ENCODE results near the gene PCDHB16. TPM values are rescaled to one million over a fixed set of nuclear protein-coding genes. Genes with fewer than 3 reads are reported as not detected.
"Not testable (repeated sequence)": the region's sequence is repeated elsewhere in the genome, so short reads cannot be mapped to it uniquely, and the experiment has no call there.

PCDHB16 gene
- total and polyA plus RNA-seq, 4 donors: 0.09 to 0.31 (median 0.15) TPM

DNA sequence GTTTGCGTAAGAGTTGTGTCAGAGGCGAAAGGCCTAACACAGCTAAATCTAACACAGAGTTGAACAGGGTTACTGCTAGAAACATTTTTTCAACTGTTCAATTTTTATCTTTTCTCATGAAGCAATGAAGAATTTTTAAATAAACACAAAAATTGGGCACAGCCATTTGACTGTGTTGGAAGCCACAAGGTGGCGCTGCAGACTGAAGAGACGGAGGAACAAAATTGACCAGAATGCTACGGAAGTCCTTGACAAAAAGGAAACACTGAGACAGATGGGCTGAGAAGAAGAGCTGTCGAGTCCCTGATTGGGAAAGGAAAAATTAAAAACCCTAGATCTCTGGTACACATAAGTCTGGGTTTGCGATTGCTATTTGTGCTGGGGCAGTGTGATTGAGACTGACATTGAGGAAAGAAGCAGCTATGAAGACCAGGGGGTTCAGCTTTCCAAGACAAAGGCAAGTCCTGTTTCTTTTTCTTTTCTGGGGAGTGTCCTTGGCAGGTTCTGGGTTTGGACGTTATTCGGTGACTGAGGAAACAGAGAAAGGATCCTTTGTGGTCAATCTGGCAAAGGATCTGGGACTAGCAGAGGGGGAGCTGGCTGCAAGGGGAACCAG lies 4.8 kb downstream of the PCDHB16 start, which contains the start of gene PCDHB9:
Gene PCDHB9, plus strand, starts transcription at position 265 of the 616 bp plus-strand sequence. Its CDS starts 158 bp downstream, at position 423.
- Histone ChIP-seq H3K27ac (ENCODE audit: low read depth in 1 of 2, low read length in 2 of 2) (no peak within 1 kb of the TSS), H3K9me3 (ENCODE audit: control insufficient read depth in 4 of 4, low read length in 3 of 4) (peaks cover 15 to 37% (median 25%) of the 10 kb centered on the region in 4 donors), H3K4me1 (ENCODE audit: control insufficient read depth in 4 of 4, insufficient read depth in 4 of 4, low read length in 3 of 4) (no peaks in the 10 kb centered on the region), H3K4me3 (ENCODE audit: low read depth in 1 of 3, low read length in 3 of 3) (peak within 1 kb of the TSS in 1 of 3 donors; percentile 14), H3K9ac (ENCODE audit: low read depth in 1 of 2, low read length in 2 of 2) (no peak within 1 kb of the TSS), H3K27me3 (ENCODE audit: control insufficient read depth in 4 of 4, insufficient read depth in 4 of 4, low read length in 3 of 4) (peaks cover 0 to 7% (median 2%) of the 10 kb centered on the region in 4 donors), H3K36me3 (ENCODE audit: control insufficient read depth in 4 of 4, insufficient read depth in 3 of 4, low read depth in 1 of 4, low read length in 3 of 4) (no peaks in the 10 kb centered on the region)
- TF ChIP-seq RAD21 (IDR thresholded peaks at IDR 0.05): peak in 1 of 2 donors; percentile 16
- TF ChIP-seq, protein P1, sequence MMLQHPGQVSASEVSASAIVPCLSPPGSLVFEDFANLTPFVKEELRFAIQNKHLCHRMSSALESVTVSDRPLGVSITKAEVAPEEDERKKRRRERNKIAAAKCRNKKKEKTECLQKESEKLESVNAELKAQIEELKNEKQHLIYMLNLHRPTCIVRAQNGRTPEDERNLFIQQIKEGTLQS (IDR thresholded peaks at IDR 0.05): no peak
- DNase-seq (ENCODE audit: low spot score): no peak
- 15% methylated on average over 9 of the region's 9 CpGs for WGBS

DNA sequence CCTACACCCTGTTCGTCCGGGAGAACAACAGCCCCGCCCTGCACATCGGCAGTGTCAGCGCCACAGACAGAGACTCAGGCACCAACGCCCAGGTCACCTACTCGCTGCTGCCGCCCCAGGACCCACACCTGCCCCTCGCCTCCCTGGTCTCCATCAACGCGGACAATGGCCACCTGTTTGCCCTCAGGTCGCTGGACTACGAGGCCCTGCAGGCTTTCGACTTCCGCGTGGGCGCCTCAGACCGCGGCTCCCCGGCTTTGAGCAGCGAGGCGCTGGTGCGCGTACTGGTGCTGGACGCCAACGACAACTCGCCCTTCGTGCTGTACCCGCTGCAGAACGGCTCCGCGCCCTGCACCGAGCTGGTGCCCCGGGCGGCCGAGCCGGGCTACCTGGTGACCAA lies 6.5 kb downstream of the PCDHB16 start:
- H3K4me3 ChIP-seq (ENCODE audit: low read depth in 1 of 3, low read length in 3 of 3); DNase-seq (ENCODE audit: low spot score); H3K4me1 ChIP-seq (ENCODE audit: control insufficient read depth in 4 of 4, insufficient read depth in 4 of 4, low read length in 3 of 4); H3K36me3 ChIP-seq (ENCODE audit: control insufficient read depth in 4 of 4, insufficient read depth in 3 of 4, low read depth in 1 of 4, low read length in 3 of 4); H3K27ac ChIP-seq (ENCODE audit: low read depth in 1 of 2, low read length in 2 of 2); H3K27me3 ChIP-seq (ENCODE audit: control insufficient read depth in 4 of 4, insufficient read depth in 4 of 4, low read length in 3 of 4); H3K9ac ChIP-seq (ENCODE audit: low read depth in 1 of 2, low read length in 2 of 2): not testable (repeated sequence)
- 24% methylated on average over 30 of the region's 37 CpGs for WGBS
- H3K9me3 ChIP-seq (ENCODE audit: control insufficient read depth in 4 of 4, low read length in 3 of 4): peaks cover 12 to 31% (median 18%) of the 10 kb centered on the region in 4 donors

DNA sequence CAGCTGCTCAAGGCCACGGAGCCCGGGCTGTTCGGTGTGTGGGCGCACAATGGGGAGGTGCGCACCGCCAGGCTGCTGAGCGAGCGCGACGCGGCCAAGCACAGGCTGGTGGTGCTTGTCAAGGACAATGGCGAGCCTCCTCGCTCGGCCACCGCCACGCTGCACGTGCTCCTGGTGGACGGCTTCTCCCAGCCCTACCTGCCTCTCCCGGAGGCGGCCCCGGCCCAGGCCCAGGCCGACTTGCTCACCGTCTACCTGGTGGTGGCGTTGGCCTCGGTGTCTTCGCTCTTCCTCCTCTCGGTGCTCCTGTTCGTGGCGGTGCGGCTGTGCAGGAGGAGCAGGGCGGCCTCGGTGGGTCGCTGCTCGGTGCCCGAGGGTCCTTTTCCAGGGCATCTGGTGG lies 6.9 kb downstream of the PCDHB16 start:
- not testable (repeated sequence) for H3K4me3 ChIP-seq (ENCODE audit: low read depth in 1 of 3, low read length in 3 of 3); H3K36me3 ChIP-seq (ENCODE audit: control insufficient read depth in 4 of 4, insufficient read depth in 3 of 4, low read depth in 1 of 4, low read length in 3 of 4); H3K27me3 ChIP-seq (ENCODE audit: control insufficient read depth in 4 of 4, insufficient read depth in 4 of 4, low read length in 3 of 4); H3K27ac ChIP-seq (ENCODE audit: low read depth in 1 of 2, low read length in 2 of 2); H3K9ac ChIP-seq (ENCODE audit: low read depth in 1 of 2, low read length in 2 of 2); DNase-seq (ENCODE audit: low spot score); H3K4me1 ChIP-seq (ENCODE audit: control insufficient read depth in 4 of 4, insufficient read depth in 4 of 4, low read length in 3 of 4)
- WGBS: 29% methylated on average over 24 of the region's 35 CpGs
- peaks cover 12 to 30% (median 18%) of the 10 kb centered on the region in 4 donors for H3K9me3 ChIP-seq (ENCODE audit: control insufficient read depth in 4 of 4, low read length in 3 of 4)

DNA sequence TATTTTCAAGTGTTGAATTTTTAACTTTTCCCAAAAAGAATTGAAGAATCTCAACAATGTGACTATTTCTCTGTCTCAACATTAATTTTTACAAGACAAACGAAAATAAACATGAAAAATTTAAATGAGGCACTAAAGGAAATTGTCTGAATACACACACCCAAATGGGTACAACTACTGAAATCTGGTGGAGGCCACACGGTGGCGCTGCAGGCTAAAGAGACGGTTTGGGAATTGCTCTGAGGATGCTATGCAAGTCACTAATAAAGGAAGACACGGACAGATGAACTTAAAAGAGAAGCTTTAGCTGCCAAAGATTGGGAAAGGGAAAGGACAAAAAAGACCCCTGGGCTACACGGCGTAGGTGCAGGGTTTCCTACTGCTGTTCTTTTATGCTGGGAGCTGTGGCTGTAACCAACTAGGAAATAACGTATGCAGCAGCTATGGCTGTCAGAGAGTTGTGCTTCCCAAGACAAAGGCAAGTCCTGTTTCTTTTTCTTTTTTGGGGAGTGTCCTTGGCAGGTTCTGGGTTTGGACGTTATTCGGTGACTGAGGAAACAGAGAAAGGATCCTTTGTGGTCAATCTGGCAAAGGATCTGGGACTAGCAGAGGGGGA lies 10.0 kb downstream of the PCDHB16 start, which contains the start of gene PCDHB10:
Gene PCDHB10, plus strand, starts transcription at position 244 of the 616 bp plus-strand sequence. Its CDS starts 200 bp downstream, at position 444.
- Histone ChIP-seq H3K27ac (ENCODE audit: low read depth in 1 of 2, low read length in 2 of 2) (no peak within 1 kb of the TSS), H3K9me3 (ENCODE audit: control insufficient read depth in 4 of 4, low read length in 3 of 4) (peaks cover 11 to 38% (median 17%) of the 10 kb centered on the region in 4 donors), H3K27me3 (ENCODE audit: control insufficient read depth in 4 of 4, insufficient read depth in 4 of 4, low read length in 3 of 4) (peaks cover 0 to 3% (median 0%) of the 10 kb centered on the region in 4 donors), H3K4me3 (ENCODE audit: low read depth in 1 of 3, low read length in 3 of 3) (no peak within 1 kb of the TSS), H3K4me1 (ENCODE audit: control insufficient read depth in 4 of 4, insufficient read depth in 4 of 4, low read length in 3 of 4) (no peaks in the 10 kb centered on the region), H3K36me3 (ENCODE audit: control insufficient read depth in 4 of 4, insufficient read depth in 3 of 4, low read depth in 1 of 4, low read length in 3 of 4) (no peaks in the 10 kb centered on the region), H3K9ac (ENCODE audit: low read depth in 1 of 2, low read length in 2 of 2) (no peak within 1 kb of the TSS)
- 12% methylated on average over 10 of the region's 10 CpGs for WGBS
- TF ChIP-seq RAD21 (IDR thresholded peaks at IDR 0.05) (peak; percentile 20 to 39), JUND (IDR thresholded peaks at IDR 0.05) (no peak), YY1 (IDR thresholded peaks at IDR 0.05) (no peak), TAF1 (conservative IDR thresholded peaks at IDR 0.05) (no peak), NR2F2 (IDR thresholded peaks at IDR 0.05) (no peak)
- TF ChIP-seq, protein P2, sequence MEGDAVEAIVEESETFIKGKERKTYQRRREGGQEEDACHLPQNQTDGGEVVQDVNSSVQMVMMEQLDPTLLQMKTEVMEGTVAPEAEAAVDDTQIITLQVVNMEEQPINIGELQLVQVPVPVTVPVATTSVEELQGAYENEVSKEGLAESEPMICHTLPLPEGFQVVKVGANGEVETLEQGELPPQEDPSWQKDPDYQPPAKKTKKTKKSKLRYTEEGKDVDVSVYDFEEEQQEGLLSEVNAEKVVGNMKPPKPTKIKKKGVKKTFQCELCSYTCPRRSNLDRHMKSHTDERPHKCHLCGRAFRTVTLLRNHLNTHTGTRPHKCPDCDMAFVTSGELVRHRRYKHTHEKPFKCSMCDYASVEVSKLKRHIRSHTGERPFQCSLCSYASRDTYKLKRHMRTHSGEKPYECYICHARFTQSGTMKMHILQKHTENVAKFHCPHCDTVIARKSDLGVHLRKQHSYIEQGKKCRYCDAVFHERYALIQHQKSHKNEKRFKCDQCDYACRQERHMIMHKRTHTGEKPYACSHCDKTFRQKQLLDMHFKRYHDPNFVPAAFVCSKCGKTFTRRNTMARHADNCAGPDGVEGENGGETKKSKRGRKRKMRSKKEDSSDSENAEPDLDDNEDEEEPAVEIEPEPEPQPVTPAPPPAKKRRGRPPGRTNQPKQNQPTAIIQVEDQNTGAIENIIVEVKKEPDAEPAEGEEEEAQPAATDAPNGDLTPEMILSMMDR (IDR thresholded peaks at IDR 0.05; ENCODE audit: low read depth, low read length, missing input control): peak; percentile 12
- no peak for DNase-seq (ENCODE audit: low spot score)

DNA sequence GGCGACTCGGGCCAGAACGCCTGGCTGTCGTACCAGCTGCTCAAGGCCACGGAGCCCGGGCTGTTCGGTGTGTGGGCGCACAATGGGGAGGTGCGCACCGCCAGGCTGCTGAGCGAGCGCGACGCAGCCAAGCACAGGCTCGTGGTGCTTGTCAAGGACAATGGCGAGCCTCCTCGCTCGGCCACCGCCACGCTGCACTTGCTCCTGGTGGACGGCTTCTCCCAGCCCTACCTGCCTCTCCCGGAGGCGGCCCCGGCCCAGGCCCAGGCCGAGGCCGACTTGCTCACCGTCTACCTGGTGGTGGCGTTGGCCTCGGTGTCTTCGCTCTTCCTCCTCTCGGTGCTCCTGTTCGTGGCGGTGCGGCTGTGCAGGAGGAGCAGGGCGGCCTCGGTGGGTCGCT lies 12.1 kb downstream of the PCDHB16 start:
- not testable (repeated sequence) for H3K4me3 ChIP-seq (ENCODE audit: low read depth in 1 of 3, low read length in 3 of 3); H3K36me3 ChIP-seq (ENCODE audit: control insufficient read depth in 4 of 4, insufficient read depth in 3 of 4, low read depth in 1 of 4, low read length in 3 of 4); H3K27me3 ChIP-seq (ENCODE audit: control insufficient read depth in 4 of 4, insufficient read depth in 4 of 4, low read length in 3 of 4); H3K27ac ChIP-seq (ENCODE audit: low read depth in 1 of 2, low read length in 2 of 2); H3K9ac ChIP-seq (ENCODE audit: low read depth in 1 of 2, low read length in 2 of 2); DNase-seq (ENCODE audit: low spot score); H3K4me1 ChIP-seq (ENCODE audit: control insufficient read depth in 4 of 4, insufficient read depth in 4 of 4, low read length in 3 of 4)
- H3K9me3 ChIP-seq (ENCODE audit: control insufficient read depth in 4 of 4, low read length in 3 of 4): peaks cover 13 to 43% (median 19%) of the 10 kb centered on the region in 4 donors
- WGBS: 30% methylated on average over 29 of the region's 37 CpGs
